ENCODE measurements around the gene SNCB.

DNA sequence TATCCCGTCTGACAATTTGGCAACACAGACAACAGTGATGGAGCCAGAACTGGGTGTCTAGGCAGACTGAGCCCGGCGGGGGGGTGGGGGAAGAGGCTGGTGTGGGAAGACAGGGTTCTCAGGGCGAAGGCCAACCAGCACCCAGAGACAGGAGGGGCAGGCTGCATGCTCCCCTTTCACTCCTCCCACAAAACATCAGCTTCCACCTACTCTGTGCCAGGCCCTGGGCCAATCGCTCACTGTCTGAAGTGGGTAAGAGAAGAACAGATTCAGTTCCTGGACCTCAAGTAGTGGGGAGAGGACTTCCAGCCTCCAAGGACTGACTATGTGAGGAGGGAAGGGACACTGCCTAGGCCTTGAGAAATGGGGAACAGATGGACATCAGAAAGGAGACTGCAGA is 2.8 kb downstream of the SNCB start:
- TF ChIP-seq, protein P1, sequence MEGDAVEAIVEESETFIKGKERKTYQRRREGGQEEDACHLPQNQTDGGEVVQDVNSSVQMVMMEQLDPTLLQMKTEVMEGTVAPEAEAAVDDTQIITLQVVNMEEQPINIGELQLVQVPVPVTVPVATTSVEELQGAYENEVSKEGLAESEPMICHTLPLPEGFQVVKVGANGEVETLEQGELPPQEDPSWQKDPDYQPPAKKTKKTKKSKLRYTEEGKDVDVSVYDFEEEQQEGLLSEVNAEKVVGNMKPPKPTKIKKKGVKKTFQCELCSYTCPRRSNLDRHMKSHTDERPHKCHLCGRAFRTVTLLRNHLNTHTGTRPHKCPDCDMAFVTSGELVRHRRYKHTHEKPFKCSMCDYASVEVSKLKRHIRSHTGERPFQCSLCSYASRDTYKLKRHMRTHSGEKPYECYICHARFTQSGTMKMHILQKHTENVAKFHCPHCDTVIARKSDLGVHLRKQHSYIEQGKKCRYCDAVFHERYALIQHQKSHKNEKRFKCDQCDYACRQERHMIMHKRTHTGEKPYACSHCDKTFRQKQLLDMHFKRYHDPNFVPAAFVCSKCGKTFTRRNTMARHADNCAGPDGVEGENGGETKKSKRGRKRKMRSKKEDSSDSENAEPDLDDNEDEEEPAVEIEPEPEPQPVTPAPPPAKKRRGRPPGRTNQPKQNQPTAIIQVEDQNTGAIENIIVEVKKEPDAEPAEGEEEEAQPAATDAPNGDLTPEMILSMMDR (IDR thresholded peaks at IDR 0.05) = no peak
- TF ChIP-seq POLR2A (IDR thresholded peaks at IDR 0.05) = no peak
